ENCODE measurements around the gene IL17RC. TPM values are rescaled to one million over a fixed set of nuclear protein-coding genes. Genes with fewer than 3 reads are reported as not detected.
A peak's percentile ranks its signal among the peaks of the same experiment; 100 is the strongest.
"Not testable (repeated sequence)": the region's sequence is repeated elsewhere in the genome, so short reads cannot be mapped to it uniquely, and the experiment has no call there.

The IL17RC gene
- total RNA-seq, 2 experiments from 2014 or later, result 0.21 to 0.44 TPM

- CTCF ChIA-PET, result no interaction called here
- Mint-ChIP-seq H3K36me3 (ENCODE audit: low read depth) (no peaks in the 10 kb centered on the region), H3K27ac (no peak overlapping the region), H3K9me3 (no peaks in the 10 kb centered on the region), H3K4me3 (no peak overlapping the region), H3K27me3 (ENCODE audit: low read depth) (no peaks in the 10 kb centered on the region), H3K4me1 (ENCODE audit: low read depth) (peaks cover 7% of the 10 kb centered on the region)
- DNase-seq, result no peak
- intact Hi-C loops (cut with micrococcal nuclease), result no loop called here
Observed at GRCh38 chr3:9928158-9928557, 11.3 kb downstream of the IL17RC start.

- Mint-ChIP-seq H3K27me3 (ENCODE audit: low read depth) (no peaks in the 10 kb centered on the region), H3K4me1 (ENCODE audit: low read depth) (peaks cover 28% of the 10 kb centered on the region), H3K4me3 (no peak overlapping the region), H3K36me3 (ENCODE audit: low read depth) (no peaks in the 10 kb centered on the region), H3K27ac (no peak overlapping the region), H3K9me3 (no peaks in the 10 kb centered on the region)
- intact Hi-C loops (cut with micrococcal nuclease), result loop anchor here (1.0 to 5.0 kb wide), 6 partner anchors 82 to 579 kb away; partner anchors contain the start of gene BRPF1
- CTCF ChIA-PET, result interaction anchor here (0.7 to 3.5 kb wide), 18 partner anchors 11 to 426 kb away, joined by 3 to 19 read pairs (median 4); partner anchors contain the start of genes FANCD2 and IL17RC
- DNase-seq, result peak; percentile 44
Observed at GRCh38 chr3:9930804-9931418, 14.0 kb downstream of the IL17RC start.

DNA sequence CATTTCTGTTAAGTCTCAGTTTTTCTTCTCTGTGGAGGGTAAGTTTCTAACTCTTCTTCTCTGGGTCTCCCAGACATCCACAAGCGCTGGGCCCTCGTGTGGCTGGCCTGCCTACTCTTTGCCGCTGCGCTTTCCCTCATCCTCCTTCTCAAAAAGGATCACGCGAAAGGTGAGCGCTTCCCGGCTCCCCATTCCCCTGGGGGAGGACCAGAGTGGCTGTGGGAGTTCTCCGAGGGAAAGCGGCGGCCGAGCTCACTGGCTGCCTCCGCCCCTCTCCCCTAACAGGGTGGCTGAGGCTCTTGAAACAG is 15.6 kb downstream of the IL17RC start:
- Mint-ChIP-seq H3K4me1 (ENCODE audit: low read depth) (peaks cover 28% of the 10 kb centered on the region), H3K27ac (peak overlapping the region; percentile 85), H3K27me3 (ENCODE audit: low read depth) (no peaks in the 10 kb centered on the region), H3K36me3 (ENCODE audit: low read depth) (peaks cover 3% of the 10 kb centered on the region), H3K9me3 (no peaks in the 10 kb centered on the region), H3K4me3 (peak overlapping the region; percentile 90)
- no peak for DNase-seq
- intact Hi-C loops (cut with micrococcal nuclease), result loop anchor here (1.0 to 5.0 kb wide), 5 partner anchors 88 to 580 kb away; partner anchors contain the start of genes BRPF1, RPUSD3 and SETD5
- CTCF ChIA-PET, result interaction anchor here (0.6 to 3.5 kb wide), 31 partner anchors 10 to 389 kb away, joined by 3 to 19 read pairs (median 4); partner anchors contain the start of genes EMC3, FANCD2, IL17RC and IL17RE

GRCh38 chr3:9932843-9933560 is 16.1 kb downstream of the IL17RC start:
- Mint-ChIP-seq H3K27me3 (ENCODE audit: low read depth) (no peaks in the 10 kb centered on the region), H3K27ac (peak overlapping the region; percentile 85), H3K36me3 (ENCODE audit: low read depth) (peaks cover 5% of the 10 kb centered on the region), H3K4me3 (peak overlapping the region; percentile 90), H3K4me1 (ENCODE audit: low read depth) (peaks cover 28% of the 10 kb centered on the region), H3K9me3 (no peaks in the 10 kb centered on the region)
- DNase-seq, result peak; percentile 92
- intact Hi-C loops (cut with micrococcal nuclease), result loop anchor here (1.0 to 5.0 kb wide), 15 partner anchors 13 to 581 kb away; partner anchors contain the start of genes BRK1, BRPF1, FANCD2 and JAGN1
- CTCF ChIA-PET, result interaction anchor here (0.5 to 3.5 kb wide), 35 partner anchors 9 to 389 kb away, joined by 3 to 19 read pairs (median 4); partner anchors contain the start of genes EMC3, FANCD2, IL17RC and IL17RE

- Mint-ChIP-seq H3K27ac (peak within 1 kb of the TSS; percentile 90), H3K9me3 (no peaks in the 10 kb centered on the region), H3K27me3 (ENCODE audit: low read depth) (no peaks in the 10 kb centered on the region), H3K36me3 (ENCODE audit: low read depth) (peaks cover 5% of the 10 kb centered on the region), H3K4me3 (peak within 1 kb of the TSS; percentile 90), H3K4me1 (ENCODE audit: low read depth) (peaks cover 29% of the 10 kb centered on the region)
- peak; percentile 96 for DNase-seq
- CTCF ChIA-PET, result interaction anchor here (0.5 to 3.5 kb wide), 19 partner anchors 9 to 387 kb away, joined by 3 to 18 read pairs (median 4); partner anchors contain the start of genes EMC3, IL17RE, JAGN1 and PRRT3
- intact Hi-C loops (cut with micrococcal nuclease), result loop anchor here (1.0 to 5.0 kb wide), 14 partner anchors 13 to 581 kb away; partner anchors contain the start of genes BRK1, BRPF1, FANCD2 and JAGN1
Observed at GRCh38 chr3:9933561-9934234, 16.8 kb downstream of the IL17RC start, which contains the start of gene CRELD1. TSS of gene CRELD1 (plus strand) at chr3:9933834. CDS start at chr3:9934439, 605 bp downstream.

- Mint-ChIP-seq H3K36me3 (ENCODE audit: low read depth) (peaks cover 5% of the 10 kb centered on the region), H3K9me3 (no peaks in the 10 kb centered on the region), H3K4me1 (ENCODE audit: low read depth) (peaks cover 29% of the 10 kb centered on the region), H3K27ac (peak overlapping the region; percentile 90), H3K4me3 (peak overlapping the region; percentile 90), H3K27me3 (ENCODE audit: low read depth) (no peaks in the 10 kb centered on the region)
- CTCF ChIA-PET, result interaction anchor here (0.6 to 3.4 kb wide), 6 partner anchors 12 to 85 kb away, joined by 3 to 14 read pairs (median 6); partner anchors contain the start of genes EMC3 and JAGN1
- DNase-seq, result peak; percentile 35
- intact Hi-C loops (cut with micrococcal nuclease), result loop anchor here (5.0 kb wide), 2 partner anchors 202 to 582 kb away; partner anchors contain the start of gene BRPF1
Observed at GRCh38 chr3:9934235-9934621, 17.3 kb downstream of the IL17RC start.

- peaks cover 29% of the 10 kb centered on the region for H3K4me1 Mint-ChIP-seq (ENCODE audit: low read depth)
Observed at GRCh38 chr3:9934993-9935392, 18.1 kb downstream of the IL17RC start.

DNA sequence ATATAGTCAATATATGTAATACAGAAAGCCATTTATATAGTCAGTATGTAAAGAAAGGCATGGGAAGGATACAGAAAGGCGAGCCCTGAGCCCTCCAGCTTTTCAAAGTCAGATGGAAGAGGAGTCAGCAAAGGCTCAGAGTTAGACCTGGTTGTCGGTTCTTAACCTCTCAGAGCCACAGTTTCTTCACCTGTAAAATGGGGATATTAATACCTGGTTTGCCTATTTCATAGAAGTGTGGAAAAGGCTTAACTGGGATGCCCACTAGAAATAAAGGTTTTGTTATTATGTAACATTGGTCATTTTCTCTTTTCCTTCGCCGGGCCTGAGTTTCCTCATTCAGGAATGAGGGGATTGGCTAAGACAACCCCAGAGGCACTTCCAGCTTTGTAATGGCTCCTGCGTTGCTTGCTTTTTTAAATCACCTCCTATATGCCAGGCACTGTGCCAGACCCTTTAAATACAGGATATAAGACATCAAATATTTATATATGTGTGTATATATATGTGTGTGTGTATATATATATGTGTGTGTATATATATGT is 19.1 kb downstream of the IL17RC start:
- DNase-seq, result no peak
- Mint-ChIP-seq H3K4me1 (ENCODE audit: low read depth) (peaks cover 29% of the 10 kb centered on the region), H3K27me3 (ENCODE audit: low read depth) (no peaks in the 10 kb centered on the region), H3K36me3 (ENCODE audit: low read depth) (peaks cover 5% of the 10 kb centered on the region), H3K27ac (no peak overlapping the region), H3K4me3 (no peak overlapping the region), H3K9me3 (no peaks in the 10 kb centered on the region)
- intact Hi-C loops (cut with micrococcal nuclease), result no loop called here
- CTCF ChIA-PET, result interaction anchor here (0.5 to 1.9 kb wide), 3 partner anchors 8 to 16 kb away, joined by 3 to 9 read pairs (median 9); no protein-coding TSS in a partner anchor

More at GRCh38 chr3:9934993-9935392, 18.1 kb downstream of the IL17RC start:
- Mint-ChIP-seq H3K9me3 (no peaks in the 10 kb centered on the region), H3K4me3 (peak overlapping the region; percentile 90), H3K27ac (peak overlapping the region; percentile 57), H3K27me3 (ENCODE audit: low read depth) (no peaks in the 10 kb centered on the region), H3K36me3 (ENCODE audit: low read depth) (peaks cover 5% of the 10 kb centered on the region)
- intact Hi-C loops (cut with micrococcal nuclease), result loop anchor here (5.0 kb wide), 2 partner anchors 203 to 583 kb away; partner anchors contain the start of gene BRPF1
- peak; percentile 16 for DNase-seq
- CTCF ChIA-PET, result interaction anchor here (0.6 to 1.9 kb wide), 5 partner anchors 9 to 321 kb away, joined by 3 to 9 read pairs (median 4); no protein-coding TSS in a partner anchor

- H3K4me3 Mint-ChIP-seq, result no peak overlapping the region
- no peaks in the 10 kb centered on the region for H3K27me3 Mint-ChIP-seq (ENCODE audit: low read depth)
- CTCF ChIA-PET, result no interaction called here
- no peak overlapping the region for H3K27ac Mint-ChIP-seq
- intact Hi-C loops (cut with micrococcal nuclease), result no loop called here
- H3K36me3 Mint-ChIP-seq (ENCODE audit: low read depth), result peaks cover 8% of the 10 kb centered on the region
- peaks cover 22% of the 10 kb centered on the region for H3K4me1 Mint-ChIP-seq (ENCODE audit: low read depth)
- no peaks in the 10 kb centered on the region for H3K9me3 Mint-ChIP-seq
- no peak for DNase-seq
Observed at GRCh38 chr3:9937486-9938238, 20.8 kb downstream of the IL17RC start.

- no peak overlapping the region for H3K27ac Mint-ChIP-seq
- peaks cover 20% of the 10 kb centered on the region for H3K4me1 Mint-ChIP-seq (ENCODE audit: low read depth)
- intact Hi-C loops (cut with micrococcal nuclease), result no loop called here
- no peak overlapping the region for H3K4me3 Mint-ChIP-seq
- DNase-seq, result no peak
- no peaks in the 10 kb centered on the region for H3K27me3 Mint-ChIP-seq (ENCODE audit: low read depth)
- peaks cover 8% of the 10 kb centered on the region for H3K36me3 Mint-ChIP-seq (ENCODE audit: low read depth)
- H3K9me3 Mint-ChIP-seq, result no peaks in the 10 kb centered on the region
- CTCF ChIA-PET, result interaction anchor here (0.7 kb wide), 1 partner anchor 45 kb away, joined by 3 read pairs; no protein-coding TSS in a partner anchor
Observed at GRCh38 chr3:9938966-9939365, 22.1 kb downstream of the IL17RC start.

DNA sequence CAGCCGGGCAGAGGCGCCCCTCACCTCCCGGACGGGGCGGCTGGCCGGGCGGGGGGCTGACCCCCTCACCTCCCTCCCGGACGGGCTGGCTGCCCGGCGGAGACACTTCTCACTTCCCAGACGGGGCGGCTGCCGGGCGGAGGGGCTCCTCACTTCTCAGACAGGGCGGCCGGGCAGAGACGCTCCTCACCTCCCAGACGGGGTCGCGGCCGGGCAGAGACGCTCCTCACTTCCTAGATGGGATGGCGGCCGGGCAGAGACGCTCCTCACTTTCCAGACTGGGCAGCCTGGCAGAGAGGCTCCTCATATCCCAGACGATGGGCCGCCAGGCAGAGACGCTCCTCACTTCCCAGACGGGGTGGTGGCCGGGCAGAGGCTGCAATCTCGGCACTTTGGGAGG is 23.0 kb downstream of the IL17RC start:
- H3K9me3 Mint-ChIP-seq; H3K36me3 Mint-ChIP-seq (ENCODE audit: low read depth); H3K4me3 Mint-ChIP-seq; DNase-seq; CTCF ChIA-PET; H3K27ac Mint-ChIP-seq; intact Hi-C loops (cut with micrococcal nuclease); H3K27me3 Mint-ChIP-seq (ENCODE audit: low read depth): not testable (repeated sequence)
- H3K4me1 Mint-ChIP-seq (ENCODE audit: low read depth), result peaks cover 10% of the 10 kb centered on the region
